Ovary (tissue), 3 donors: ENCODE data around the gene PTPRN2.

Source experiments
- CTCF ChIP-seq, 3 donors: fragments of 450-650 bp in 2 of 3; fragments of 200-600 bp in 1 of 3; IDR thresholded peaks; one replicate each; pipeline versions ENCODE4 v1.5.1 to v1.8.0; 2016 to 2022; ENCODE audit warnings: antibody characterized with exemption in 3 of 3, mild to moderate bottlenecking in 1 of 3
- POLR2A ChIP-seq: fragments of 450-650 bp; IDR thresholded peaks from one replicate; pipeline ENCODE4 v1.6.1; 2017; ENCODE audit warnings: antibody characterized with exemption, mild to moderate bottlenecking, moderate library complexity
- donor health status: DM: no; HTN: no; CAD: no.

- no peak for TF ChIP-seq CTCF (IDR thresholded peaks at IDR 0.05)
- no peak for TF ChIP-seq POLR2A
Measured at GRCh38 chr7:158252081-158252836, 335.4 kb downstream of the PTPRN2 start.
